Subcutaneous abdominal adipose tissue (tissue), 5 donors: ENCODE measurements around the gene NCOA6.

Experiments used
- H3K27ac ChIP-seq: one replicate; pipeline ENCODE4 v1.7.0; 2013; ENCODE audit warnings: low read depth, mild to moderate bottlenecking, inconsistent platforms, low read length, moderate library complexity
- H3K27me3 ChIP-seq, 5 donors: one replicate each; pipeline ENCODE4 v1.7.0; 2013; ENCODE audit warnings: low read length in 5 of 5, inconsistent platforms in 1 of 5; ENCODE audit not compliant: control insufficient read depth in 5 of 5, insufficient read depth in 4 of 5
- H3K36me3 ChIP-seq, 5 donors: one replicate each; pipeline ENCODE4 v1.7.0; 2013; ENCODE audit warnings: low read length in 5 of 5; ENCODE audit not compliant: control insufficient read depth in 5 of 5, insufficient read depth in 5 of 5
- H3K4me1 ChIP-seq, 5 donors: one replicate each; pipeline ENCODE4 v1.7.0; 2013; ENCODE audit warnings: low read length in 5 of 5, mild to moderate bottlenecking in 3 of 5, moderate library complexity in 1 of 5; ENCODE audit not compliant: control insufficient read depth in 5 of 5, insufficient read depth in 5 of 5
- H3K4me3 ChIP-seq, 5 donors: one replicate each; pipeline ENCODE4 v1.7.0; 2013; ENCODE audit warnings: low read length in 5 of 5, low read depth in 1 of 5
- H3K9ac ChIP-seq, 5 donors: one replicate each; pipeline ENCODE4 v1.7.0; 2013; ENCODE audit warnings: low read length in 5 of 5, mild to moderate bottlenecking in 4 of 5, moderate library complexity in 3 of 5
- H3K9me3 ChIP-seq, 5 donors: one replicate each; pipeline ENCODE4 v1.7.0; 2013; ENCODE audit warnings: low read length in 5 of 5; ENCODE audit not compliant: control insufficient read depth in 5 of 5
- donor health status: healthy.
- donor health status: healthy.
- donor health status: healthy.
- donor health status: healthy.
- donor health status: healthy.

NCOA6 gene

DNA sequence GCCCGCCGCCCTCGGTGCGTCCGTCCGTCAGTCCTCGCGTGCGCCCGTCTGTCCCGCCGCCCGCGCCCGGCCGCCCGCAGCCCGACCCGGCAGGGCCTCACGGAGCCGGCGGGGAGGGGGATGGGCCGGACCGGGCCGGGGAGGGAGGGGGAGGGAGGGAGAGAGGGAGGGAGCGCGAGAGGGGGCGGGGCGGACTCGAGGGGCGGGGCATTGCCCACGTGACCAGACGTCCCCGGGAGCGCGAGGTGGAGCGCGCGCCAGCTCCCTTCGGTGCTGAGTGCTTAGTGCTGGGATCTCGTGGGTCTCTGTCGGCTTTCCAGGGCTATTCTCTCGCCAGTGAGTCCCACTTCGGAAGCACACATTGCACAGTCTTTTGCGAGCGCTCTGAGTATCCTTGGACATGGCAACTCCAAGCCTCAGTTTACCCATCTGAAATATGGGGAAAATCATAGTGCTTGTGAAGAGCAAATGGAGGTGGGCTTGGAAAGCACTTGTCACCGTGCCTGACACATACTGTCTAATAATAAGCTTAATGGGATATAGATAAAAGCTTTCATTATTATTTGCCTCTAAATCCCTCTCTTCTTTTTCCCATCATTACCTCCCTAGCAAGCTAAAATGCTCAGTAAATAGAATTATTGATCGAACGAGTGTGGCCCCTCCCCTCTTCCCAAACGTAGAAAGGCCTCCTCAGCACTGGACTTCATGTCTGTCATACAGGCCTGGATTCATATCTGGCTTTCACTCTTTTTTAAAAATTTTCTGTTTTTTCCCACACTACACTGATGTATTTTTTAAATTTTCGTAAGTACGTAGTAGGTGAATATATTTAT lies at the start of gene NCOA6:
Gene NCOA6 (minus strand): TSS at position 122 of the 833 bp plus-strand sequence. CDS start 43,296 bp downstream, outside the sequence.
- Histone ChIP-seq H3K27me3 (no peaks in the 10 kb centered on the region), H3K9ac (peak within 1 kb of the TSS; percentile 69 to 99 (median 97)), H3K27ac (peak within 1 kb of the TSS; percentile 88), H3K4me1 (peaks cover 0 to 36% (median 29%) of the 10 kb centered on the region in 5 donors), H3K36me3 (no peaks in the 10 kb centered on the region), H3K9me3 (no peaks in the 10 kb centered on the region), H3K4me3 (peak within 1 kb of the TSS; percentile 98 to 100 (median 99))

- Histone ChIP-seq H3K9ac (peak overlapping the region in 2 of 5 donors; percentile 21 to 53), H3K4me1 (peaks cover 5 to 65% (median 42%) of the 10 kb centered on the region in 5 donors), H3K4me3 (no peak overlapping the region), H3K9me3 (no peaks in the 10 kb centered on the region), H3K27me3 (no peaks in the 10 kb centered on the region), H3K27ac (peak overlapping the region; percentile 74), H3K36me3 (no peaks in the 10 kb centered on the region)
These were observed 48.7 kb upstream of the NCOA6 start for GRCh38 chr20:34874094-34874654.

GRCh38 chr20:34873583-34874093 lies 48.2 kb upstream of the NCOA6 start:
- no peaks in the 10 kb centered on the region for H3K36me3 ChIP-seq
- no peak overlapping the region for H3K27ac ChIP-seq
- H3K27me3 ChIP-seq, result no peaks in the 10 kb centered on the region
- H3K4me1 ChIP-seq, result peaks cover 5 to 63% (median 41%) of the 10 kb centered on the region in 5 donors
- H3K4me3 ChIP-seq, result no peak overlapping the region
- no peaks in the 10 kb centered on the region for H3K9me3 ChIP-seq
- H3K9ac ChIP-seq, result peak overlapping the region in 1 of 5 donors; percentile 76

DNA sequence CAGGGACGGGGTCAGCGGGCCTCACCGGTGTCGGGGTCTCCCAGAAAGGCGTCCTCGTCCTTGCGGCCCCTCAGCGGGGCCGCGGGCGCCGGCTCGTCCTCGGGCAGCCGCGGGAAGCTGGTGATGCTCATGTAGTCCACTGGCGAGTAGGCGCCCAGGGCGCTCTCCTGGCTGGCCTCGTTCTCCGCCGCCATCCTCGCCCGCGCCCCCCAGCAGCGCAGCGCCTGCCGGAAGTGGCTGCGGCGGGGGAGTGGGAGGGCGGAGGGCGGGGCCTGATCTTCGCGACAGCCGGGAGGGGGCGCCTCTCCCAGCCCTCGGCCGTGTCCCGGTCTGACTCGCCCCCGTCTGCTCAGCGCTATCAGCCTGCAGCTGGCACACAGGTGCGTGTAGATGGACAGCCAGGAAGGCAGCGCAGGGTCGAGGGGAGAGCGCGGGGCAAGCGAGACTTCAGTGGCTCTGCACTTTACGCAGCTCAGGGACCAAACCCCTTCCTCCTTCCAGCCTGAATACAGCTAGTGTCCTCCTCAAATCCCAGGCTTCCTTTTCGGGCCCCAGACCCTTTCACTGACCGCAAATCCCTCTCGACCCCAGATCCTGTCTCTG lies 47.3 kb upstream of the NCOA6 start, which contains the start of gene GGT7:
Gene GGT7 (minus strand): TSS at position 235 of the 603 bp plus-strand sequence. CDS start 41 bp downstream, at position 194.
- Histone ChIP-seq H3K9ac (peak within 1 kb of the TSS; percentile 63 to 76 (median 75)), H3K4me1 (peaks cover 5 to 54% (median 37%) of the 10 kb centered on the region in 5 donors), H3K27me3 (no peaks in the 10 kb centered on the region), H3K9me3 (no peaks in the 10 kb centered on the region), H3K36me3 (no peaks in the 10 kb centered on the region), H3K27ac (no peak within 1 kb of the TSS), H3K4me3 (peak within 1 kb of the TSS; percentile 61 to 81 (median 70))

DNA sequence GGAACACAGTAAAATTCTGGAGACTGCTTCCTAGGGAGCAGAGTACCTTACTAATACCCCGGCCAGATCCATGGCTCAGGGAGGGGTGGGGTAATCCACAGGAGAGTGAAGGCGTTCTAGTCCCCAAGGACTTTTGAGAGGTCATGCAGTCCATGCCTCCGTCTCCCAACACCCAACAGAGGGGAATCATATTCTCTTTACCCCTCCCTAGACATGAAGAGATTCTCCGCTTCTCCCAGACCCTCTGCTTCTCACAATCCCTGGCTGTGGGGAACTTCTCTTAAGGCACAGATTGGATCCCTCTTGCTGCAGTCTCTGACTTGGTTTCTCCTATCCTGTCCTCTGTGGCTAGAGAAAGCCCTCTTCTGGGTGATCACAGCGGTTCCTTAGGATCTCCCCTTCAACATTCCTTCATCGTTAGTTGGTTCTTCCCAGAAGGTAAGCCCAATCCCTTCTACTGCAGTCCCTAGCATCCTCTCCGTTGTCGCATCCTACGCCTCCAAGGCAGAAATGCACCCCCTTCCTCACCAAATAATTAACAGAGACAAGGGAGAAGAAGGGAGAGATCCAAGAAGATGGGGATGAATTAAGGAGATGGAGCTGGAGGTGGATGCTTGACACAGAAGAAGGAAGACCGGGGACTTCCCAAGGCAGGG lies 46.6 kb upstream of the NCOA6 start:
- peaks cover 5 to 52% (median 35%) of the 10 kb centered on the region in 5 donors for H3K4me1 ChIP-seq
- H3K27me3 ChIP-seq, result no peaks in the 10 kb centered on the region
- peak overlapping the region; percentile 61 to 79 (median 69) for H3K4me3 ChIP-seq
- H3K9ac ChIP-seq, result peak overlapping the region; percentile 52 to 76 (median 66)
- no peak overlapping the region for H3K27ac ChIP-seq
- H3K36me3 ChIP-seq, result no peaks in the 10 kb centered on the region
- H3K9me3 ChIP-seq, result no peaks in the 10 kb centered on the region

GRCh38 chr20:34871320-34871926 lies 46.0 kb upstream of the NCOA6 start:
- peaks cover 5 to 46% (median 35%) of the 10 kb centered on the region in 5 donors for H3K4me1 ChIP-seq
- H3K9me3 ChIP-seq, result no peaks in the 10 kb centered on the region
- no peaks in the 10 kb centered on the region for H3K36me3 ChIP-seq
- H3K4me3 ChIP-seq, result peak overlapping the region in 4 of 5 donors; percentile 61 to 79 (median 66)
- peak overlapping the region in 3 of 5 donors; percentile 66 to 76 (median 75) for H3K9ac ChIP-seq
- no peaks in the 10 kb centered on the region for H3K27me3 ChIP-seq
- H3K27ac ChIP-seq, result no peak overlapping the region

GRCh38 chr20:34864216-34864615 lies 38.8 kb upstream of the NCOA6 start:
- no peak overlapping the region for H3K4me3 ChIP-seq
- H3K9me3 ChIP-seq, result no peaks in the 10 kb centered on the region
- H3K27me3 ChIP-seq, result no peaks in the 10 kb centered on the region
- no peak overlapping the region for H3K27ac ChIP-seq
- peak overlapping the region in 1 of 5 donors; percentile 62 for H3K9ac ChIP-seq
- H3K36me3 ChIP-seq, result peaks cover 4 to 17% (median 9%) of the 10 kb centered on the region in 5 donors
- peaks cover 0 to 10% (median 4%) of the 10 kb centered on the region in 5 donors for H3K4me1 ChIP-seq

- H3K27ac ChIP-seq, result no peak overlapping the region
- no peak overlapping the region for H3K9ac ChIP-seq
- H3K4me3 ChIP-seq, result no peak overlapping the region
- H3K4me1 ChIP-seq, result peaks cover 0 to 10% (median 4%) of the 10 kb centered on the region in 5 donors
- peaks cover 4 to 17% (median 10%) of the 10 kb centered on the region in 5 donors for H3K36me3 ChIP-seq
- no peaks in the 10 kb centered on the region for H3K9me3 ChIP-seq
- no peaks in the 10 kb centered on the region for H3K27me3 ChIP-seq
These were observed 38.0 kb upstream of the NCOA6 start for GRCh38 chr20:34863421-34863965.

GRCh38 chr20:34862724-34863123 lies 37.3 kb upstream of the NCOA6 start:
- Histone ChIP-seq H3K36me3 (peaks cover 4 to 17% (median 10%) of the 10 kb centered on the region in 5 donors), H3K27me3 (no peaks in the 10 kb centered on the region), H3K9me3 (no peaks in the 10 kb centered on the region), H3K9ac (no peak overlapping the region), H3K4me3 (no peak overlapping the region), H3K27ac (no peak overlapping the region), H3K4me1 (peaks cover 0 to 7% (median 2%) of the 10 kb centered on the region in 5 donors)
